ENCODE data around the gene ARHGEF11. TPM values are rescaled to one million over a fixed set of nuclear protein-coding genes. Genes with fewer than 3 reads are reported as not detected.

ARHGEF11 gene
- total and polyA plus RNA-seq, 12 donors: 10.4 to 34.5 (median 26.8) TPM

DNA sequence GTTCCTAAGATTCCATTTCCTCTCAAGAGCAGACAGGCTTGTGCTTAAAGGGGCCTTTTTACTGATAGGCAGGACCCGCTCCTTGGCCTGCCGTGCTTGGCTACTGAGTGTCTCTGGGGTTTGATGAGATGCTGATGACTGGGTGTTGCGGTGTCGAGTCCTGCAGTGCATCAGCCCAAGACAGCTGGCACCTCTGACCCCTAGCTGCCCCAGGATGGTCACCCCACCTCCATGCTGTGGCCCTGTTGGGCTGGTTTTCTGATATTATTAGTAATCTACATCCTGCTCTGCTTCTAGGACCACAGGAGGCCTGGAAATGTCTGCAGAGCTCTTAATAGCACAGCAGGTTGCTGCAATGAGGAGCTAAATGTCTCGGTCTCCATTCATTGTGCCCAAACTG lies 96.4 kb downstream of the ARHGEF11 start:
- Histone ChIP-seq H3K36me3 (peaks cover 0 to 100% (median 64%) of the 10 kb centered on the region in 9 donors), H3K27ac (no peak overlapping the region), H3K4me1 (no peaks in the 10 kb centered on the region), H3K4me3 (no peak overlapping the region), H3K9me3 (no peaks in the 10 kb centered on the region), H3K27me3 (no peaks in the 10 kb centered on the region)
- TF ChIP-seq, protein P1, sequence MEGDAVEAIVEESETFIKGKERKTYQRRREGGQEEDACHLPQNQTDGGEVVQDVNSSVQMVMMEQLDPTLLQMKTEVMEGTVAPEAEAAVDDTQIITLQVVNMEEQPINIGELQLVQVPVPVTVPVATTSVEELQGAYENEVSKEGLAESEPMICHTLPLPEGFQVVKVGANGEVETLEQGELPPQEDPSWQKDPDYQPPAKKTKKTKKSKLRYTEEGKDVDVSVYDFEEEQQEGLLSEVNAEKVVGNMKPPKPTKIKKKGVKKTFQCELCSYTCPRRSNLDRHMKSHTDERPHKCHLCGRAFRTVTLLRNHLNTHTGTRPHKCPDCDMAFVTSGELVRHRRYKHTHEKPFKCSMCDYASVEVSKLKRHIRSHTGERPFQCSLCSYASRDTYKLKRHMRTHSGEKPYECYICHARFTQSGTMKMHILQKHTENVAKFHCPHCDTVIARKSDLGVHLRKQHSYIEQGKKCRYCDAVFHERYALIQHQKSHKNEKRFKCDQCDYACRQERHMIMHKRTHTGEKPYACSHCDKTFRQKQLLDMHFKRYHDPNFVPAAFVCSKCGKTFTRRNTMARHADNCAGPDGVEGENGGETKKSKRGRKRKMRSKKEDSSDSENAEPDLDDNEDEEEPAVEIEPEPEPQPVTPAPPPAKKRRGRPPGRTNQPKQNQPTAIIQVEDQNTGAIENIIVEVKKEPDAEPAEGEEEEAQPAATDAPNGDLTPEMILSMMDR (IDR thresholded peaks at IDR 0.05): no peak
- DNase-seq (no peak), ATAC-seq (no peak)
- intact Hi-C loops (cut with DNase I): no loop called here
- 76 to 86% methylated on average over 5 of the region's 5 CpGs for WGBS, 2 donors

DNA sequence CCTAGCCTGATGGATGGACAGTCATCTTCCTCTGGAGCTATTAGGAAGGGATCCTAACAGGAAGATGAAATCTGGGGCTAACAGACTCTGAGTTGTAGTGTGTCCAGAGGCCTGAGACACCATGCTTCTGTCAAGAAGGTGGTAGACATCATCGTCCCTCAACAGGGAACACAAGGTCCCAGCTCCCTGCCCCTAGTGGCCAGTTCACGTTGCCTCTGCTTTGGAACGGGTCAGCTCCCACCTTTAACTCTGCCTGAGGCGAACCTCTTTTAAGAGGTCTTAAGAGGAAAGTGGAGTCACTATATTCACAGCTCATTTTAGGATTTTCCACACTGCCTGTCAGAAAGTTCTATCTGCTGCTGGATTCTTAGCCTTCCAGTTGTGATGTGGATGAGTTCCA lies 96.8 kb downstream of the ARHGEF11 start:
- peaks cover 0 to 100% (median 68%) of the 10 kb centered on the region in 9 donors for H3K36me3 ChIP-seq
- ATAC-seq: no peak
- WGBS, 2 donors: 71 to 74% methylated on average over 4 of the region's 4 CpGs
- H3K27ac ChIP-seq: no peak overlapping the region
- H3K4me3 ChIP-seq: no peak overlapping the region
- intact Hi-C loops (cut with DNase I): no loop called here
- H3K27me3 ChIP-seq: no peaks in the 10 kb centered on the region
- no peak for DNase-seq
- no peaks in the 10 kb centered on the region for H3K9me3 ChIP-seq
- TF ChIP-seq, protein P1 (IDR thresholded peaks at IDR 0.05): peak in 1 of 9 donors; percentile 14
- no peaks in the 10 kb centered on the region for H3K4me1 ChIP-seq

DNA sequence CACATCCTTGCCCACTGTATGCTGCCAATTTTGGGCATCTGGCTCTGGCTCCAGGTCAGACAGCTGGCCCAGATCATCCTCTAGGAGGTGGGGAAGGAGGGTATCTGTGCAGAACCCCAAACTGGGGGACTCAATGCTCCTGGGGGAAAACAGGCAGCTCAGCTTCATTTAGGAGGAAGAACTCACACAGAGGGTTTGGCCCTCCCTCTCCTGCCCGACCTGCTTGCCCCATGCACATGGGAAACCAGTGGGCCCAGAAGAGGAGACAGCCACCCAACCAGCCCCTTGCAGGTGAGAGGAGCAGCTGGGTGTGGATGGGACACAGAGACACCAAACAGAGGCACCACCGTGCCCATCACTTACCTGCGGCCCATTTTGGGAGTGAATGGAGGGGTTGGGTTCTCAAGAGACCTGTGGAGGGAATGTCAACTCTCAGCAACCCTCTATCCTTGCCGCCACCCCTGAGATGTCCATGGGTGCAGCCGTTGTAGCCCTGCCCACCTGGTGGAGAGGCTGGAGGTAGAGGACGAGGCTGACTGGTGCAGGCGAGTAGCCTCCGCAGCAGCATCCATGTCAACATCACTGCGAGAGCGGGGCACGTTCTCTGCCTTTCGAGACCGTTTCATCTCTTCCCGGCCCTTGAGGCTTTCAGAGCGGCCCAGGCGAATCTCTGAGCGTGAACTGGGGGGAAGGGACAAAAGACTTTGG lies 97.6 kb downstream of the ARHGEF11 start:
- ATAC-seq: no peak
- DNase-seq: no peak
- no peaks in the 10 kb centered on the region for H3K4me1 ChIP-seq
- WGBS, 2 donors: 98% methylated on average over 17 of the region's 17 CpGs
- H3K4me3 ChIP-seq: no peak overlapping the region
- TF ChIP-seq, protein P1 (IDR thresholded peaks at IDR 0.05): no peak
- no peak overlapping the region for H3K27ac ChIP-seq
- no peaks in the 10 kb centered on the region for H3K27me3 ChIP-seq
- H3K36me3 ChIP-seq: peaks cover 0 to 100% (median 74%) of the 10 kb centered on the region in 9 donors
- intact Hi-C loops (cut with DNase I): no loop called here
- no peaks in the 10 kb centered on the region for H3K9me3 ChIP-seq

DNA sequence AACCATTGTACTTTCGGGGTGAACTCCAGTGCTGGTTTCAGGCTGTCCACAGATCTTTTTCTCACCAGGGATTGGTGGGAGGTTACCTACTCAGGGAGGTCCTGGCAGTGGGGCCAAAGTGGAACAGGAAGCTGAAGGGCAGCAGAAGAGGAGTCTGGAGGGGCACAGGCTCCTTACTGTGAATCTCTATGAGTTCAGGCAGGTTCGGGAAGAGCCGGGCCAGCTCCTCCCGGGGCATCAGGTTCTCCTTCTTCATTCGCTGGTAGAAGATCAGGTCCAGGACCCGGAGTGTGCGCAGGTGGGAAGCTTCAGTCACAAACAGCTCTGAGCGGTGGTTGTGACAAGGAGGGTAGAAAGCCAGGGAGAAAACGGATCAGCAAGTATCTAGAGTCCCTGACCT lies 98.4 kb downstream of the ARHGEF11 start:
- H3K36me3 ChIP-seq: peaks cover 0 to 100% (median 75%) of the 10 kb centered on the region in 9 donors
- DNase-seq (no peak), ATAC-seq (no peak)
- intact Hi-C loops (cut with DNase I): no loop called here
- WGBS, 2 donors: 96% methylated on average over 9 of the region's 9 CpGs
- H3K9me3 ChIP-seq: no peaks in the 10 kb centered on the region
- H3K27me3 ChIP-seq: no peaks in the 10 kb centered on the region
- no peaks in the 10 kb centered on the region for H3K4me1 ChIP-seq
- H3K4me3 ChIP-seq: no peak overlapping the region
- TF ChIP-seq, protein P1 (IDR thresholded peaks at IDR 0.05): no peak
- H3K27ac ChIP-seq: no peak overlapping the region

Data from heart right ventricle (tissue), 16 donors.